Endodermal cell (in vitro differentiated cells): Measurements from ENCODE around the gene MPC1L. TPM values are rescaled to one million over a fixed set of nuclear protein-coding genes. Genes with fewer than 3 reads are reported as not detected.

Experiments
- DNase-seq: peaks from one replicate; pipeline ENCODE4 v3.0.0-alpha.2; 2017
- H3K27ac ChIP-seq: 2 replicates; pipeline ENCODE4 v1.5.1; 2013; ENCODE audit warnings: mild to moderate bottlenecking, low read depth, low read length, moderate library complexity
- H3K27me3 ChIP-seq: 2 replicates; pipeline ENCODE4 v1.6.1; 2013; ENCODE audit warnings: mild to moderate bottlenecking, low read length, moderate library complexity; ENCODE audit not compliant: insufficient read depth, control insufficient read depth, poor library complexity, severe bottlenecking
- H3K36me3 ChIP-seq: 2 replicates; pipeline ENCODE4 v1.7.0; 2013; ENCODE audit warnings: mild to moderate bottlenecking, low read length, moderate library complexity; ENCODE audit not compliant: control insufficient read depth, insufficient read depth
- H3K4me1 ChIP-seq: one replicate; pipeline ENCODE4 v1.7.0; 2013; ENCODE audit warnings: low read length; ENCODE audit not compliant: control insufficient read depth, insufficient read depth
- H3K4me3 ChIP-seq: 2 replicates; pipeline ENCODE4 v1.5.1; 2013; ENCODE audit warnings: mild to moderate bottlenecking, low read length, moderate library complexity
- H3K9ac ChIP-seq: 2 replicates; pipeline ENCODE4 v1.6.1; 2013; ENCODE audit warnings: mild to moderate bottlenecking, low read length, moderate library complexity; ENCODE audit not compliant: poor library complexity, severe bottlenecking; ENCODE audit errors: extremely low read depth
- H3K9me3 ChIP-seq: 2 replicates; pipeline ENCODE4 v1.6.1; 2013; ENCODE audit warnings: mild to moderate bottlenecking, low read length, moderate library complexity; ENCODE audit not compliant: control insufficient read depth
- H3K27ac Mint-ChIP-seq: 2 replicates; pipeline ENCODE4 v1.8.0; 2020; ENCODE audit warnings: mixed read lengths
- H3K27me3 Mint-ChIP-seq: 2 replicates; pipeline ENCODE4 v1.8.0; 2021; ENCODE audit warnings: mild to moderate bottlenecking, mixed read lengths; ENCODE audit not compliant: insufficient read depth
- H3K36me3 Mint-ChIP-seq: 2 replicates; pipeline ENCODE4 v1.8.0; 2020; ENCODE audit warnings: low read depth, mixed read lengths
- H3K4me1 Mint-ChIP-seq: 2 replicates; pipeline ENCODE4 v1.8.0; 2020; ENCODE audit warnings: mixed read lengths
- H3K4me3 Mint-ChIP-seq: 2 replicates; pipeline ENCODE4 v1.8.0; 2020; ENCODE audit warnings: mild to moderate bottlenecking, moderate library complexity, mixed read lengths
- H3K9me3 Mint-ChIP-seq: 2 replicates; pipeline ENCODE4 v1.8.0; 2020; ENCODE audit warnings: mild to moderate bottlenecking, mixed read lengths
- WGBS, 2 experiments: methylation state at CpG; one replicate each; pipeline versions ENCODE4 v1.1.5 to v1.1.7; 2013; ENCODE audit warnings: missing lambda C conversion rate in 2 of 2, mixed read lengths in 1 of 2; ENCODE audit not compliant: insufficient coverage in 1 of 2, insufficient read length in 1 of 2; 5-methylcytosine and 5-hydroxymethylcytosine counted together
- total RNA-seq, 2 donors: library from RNA; stranded (reverse); fragmentation: NEBNext Ultra II Directional in 1 of 2; extraction: Animal tissue kit (Norgen Biotek cat#: 25700) in 1 of 2; gene quantifications; 2 replicates in 1 of 2; 3 replicates in 1 of 2; pipeline ENCODE4 v1.2.1, GENCODE V29; 2021
- TF ChIP-seq, protein P1 (sequence below): fragments of 200-600 bp; sonication (generic); conservative IDR thresholded peaks from 2 replicates; pipeline ENCODE4 v1.5.0; 2021; ENCODE audit warnings: antibody characterized with exemption, mild to moderate bottlenecking

The MPC1L gene
- total RNA-seq, 2 donors from 2014 or later = not detected

DNA sequence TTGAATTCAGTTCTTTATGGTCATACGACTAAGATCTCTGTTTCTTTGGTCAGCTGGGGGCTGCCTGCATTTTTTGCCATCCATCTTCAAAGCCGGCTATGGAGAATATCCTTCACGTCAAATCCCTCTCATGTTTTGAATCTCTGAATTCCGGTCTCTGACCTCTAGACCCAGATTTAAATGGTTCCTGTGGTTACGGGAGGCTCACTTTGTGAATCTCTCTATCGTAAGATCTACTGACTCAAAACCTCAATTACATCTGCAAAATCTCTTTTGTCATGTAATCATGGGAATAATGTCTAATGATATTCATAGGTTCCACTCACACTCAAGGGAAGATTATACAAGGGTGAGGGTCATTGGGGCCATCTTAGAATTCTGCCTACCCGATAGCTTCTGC is 5.7 kb upstream of the MPC1L start:
- Mint-ChIP-seq H3K4me3 (no peak overlapping the region), H3K9me3 (peaks cover 19% of the 10 kb centered on the region), H3K4me1 (no peaks in the 10 kb centered on the region), H3K27me3 (no peaks in the 10 kb centered on the region), H3K36me3 (no peaks in the 10 kb centered on the region), H3K27ac (no peak overlapping the region)
- no peak for DNase-seq
- TF ChIP-seq, protein P1, sequence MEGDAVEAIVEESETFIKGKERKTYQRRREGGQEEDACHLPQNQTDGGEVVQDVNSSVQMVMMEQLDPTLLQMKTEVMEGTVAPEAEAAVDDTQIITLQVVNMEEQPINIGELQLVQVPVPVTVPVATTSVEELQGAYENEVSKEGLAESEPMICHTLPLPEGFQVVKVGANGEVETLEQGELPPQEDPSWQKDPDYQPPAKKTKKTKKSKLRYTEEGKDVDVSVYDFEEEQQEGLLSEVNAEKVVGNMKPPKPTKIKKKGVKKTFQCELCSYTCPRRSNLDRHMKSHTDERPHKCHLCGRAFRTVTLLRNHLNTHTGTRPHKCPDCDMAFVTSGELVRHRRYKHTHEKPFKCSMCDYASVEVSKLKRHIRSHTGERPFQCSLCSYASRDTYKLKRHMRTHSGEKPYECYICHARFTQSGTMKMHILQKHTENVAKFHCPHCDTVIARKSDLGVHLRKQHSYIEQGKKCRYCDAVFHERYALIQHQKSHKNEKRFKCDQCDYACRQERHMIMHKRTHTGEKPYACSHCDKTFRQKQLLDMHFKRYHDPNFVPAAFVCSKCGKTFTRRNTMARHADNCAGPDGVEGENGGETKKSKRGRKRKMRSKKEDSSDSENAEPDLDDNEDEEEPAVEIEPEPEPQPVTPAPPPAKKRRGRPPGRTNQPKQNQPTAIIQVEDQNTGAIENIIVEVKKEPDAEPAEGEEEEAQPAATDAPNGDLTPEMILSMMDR = no peak
- H3K9me3 ChIP-seq = no peaks in the 10 kb centered on the region
- H3K27me3 ChIP-seq = no peaks in the 10 kb centered on the region
- no peak overlapping the region for H3K4me3 ChIP-seq
- WGBS, 2 experiments = 85 to 89% methylated on average over 4 to 6 of the region's 7 CpGs
- no peak overlapping the region for H3K9ac ChIP-seq
- H3K36me3 ChIP-seq = no peaks in the 10 kb centered on the region
- no peaks in the 10 kb centered on the region for H3K4me1 ChIP-seq
- H3K27ac ChIP-seq = no peak overlapping the region

DNA sequence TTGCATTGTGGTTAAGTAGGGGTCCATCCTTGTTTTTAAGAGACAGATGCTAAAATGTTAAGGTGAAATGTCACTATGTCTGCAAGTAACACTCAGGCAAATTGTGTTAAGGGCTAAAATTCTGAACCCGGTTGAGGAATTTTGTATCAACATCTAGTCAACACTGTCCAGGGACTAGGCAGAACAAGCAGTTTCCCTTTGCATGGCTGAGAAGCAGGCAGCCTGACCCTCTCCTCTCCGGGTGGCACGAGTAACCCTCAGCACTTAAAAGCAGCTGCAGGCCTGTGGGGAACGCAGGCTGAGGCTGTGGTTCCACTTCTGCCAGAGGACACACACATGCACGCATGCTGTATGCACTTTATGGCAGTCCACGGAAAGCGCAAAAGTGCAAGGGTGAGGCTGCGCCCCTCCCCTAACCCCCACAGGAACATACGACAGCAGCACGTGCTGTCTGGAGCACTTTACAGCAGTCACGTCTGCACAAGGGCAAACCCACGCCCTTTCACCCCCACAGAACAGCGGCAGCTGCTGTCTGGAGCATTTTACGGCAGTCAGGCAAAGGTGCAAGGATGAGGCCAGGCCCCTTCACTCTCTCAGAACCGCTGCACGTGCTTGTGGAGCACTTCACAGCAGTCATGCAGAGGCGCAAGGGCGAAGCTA is 619 bp upstream of the MPC1L start:
- H3K4me3 Mint-ChIP-seq = no peak overlapping the region
- no peak overlapping the region for H3K27ac ChIP-seq
- H3K9ac ChIP-seq = no peak overlapping the region
- H3K36me3 ChIP-seq = no peaks in the 10 kb centered on the region
- H3K36me3 Mint-ChIP-seq = no peaks in the 10 kb centered on the region
- 92 to 95% methylated on average over 6 to 18 of the region's 18 CpGs for WGBS, 2 experiments
- H3K4me1 Mint-ChIP-seq = no peaks in the 10 kb centered on the region
- peaks cover 2% of the 10 kb centered on the region for H3K27me3 Mint-ChIP-seq
- TF ChIP-seq, protein P1 = no peak
- H3K9me3 ChIP-seq = no peaks in the 10 kb centered on the region
- H3K4me3 ChIP-seq = no peak overlapping the region
- DNase-seq = no peak
- H3K9me3 Mint-ChIP-seq = peaks cover 21% of the 10 kb centered on the region
- no peaks in the 10 kb centered on the region for H3K4me1 ChIP-seq
- no peaks in the 10 kb centered on the region for H3K27me3 ChIP-seq
- no peak overlapping the region for H3K27ac Mint-ChIP-seq

DNA sequence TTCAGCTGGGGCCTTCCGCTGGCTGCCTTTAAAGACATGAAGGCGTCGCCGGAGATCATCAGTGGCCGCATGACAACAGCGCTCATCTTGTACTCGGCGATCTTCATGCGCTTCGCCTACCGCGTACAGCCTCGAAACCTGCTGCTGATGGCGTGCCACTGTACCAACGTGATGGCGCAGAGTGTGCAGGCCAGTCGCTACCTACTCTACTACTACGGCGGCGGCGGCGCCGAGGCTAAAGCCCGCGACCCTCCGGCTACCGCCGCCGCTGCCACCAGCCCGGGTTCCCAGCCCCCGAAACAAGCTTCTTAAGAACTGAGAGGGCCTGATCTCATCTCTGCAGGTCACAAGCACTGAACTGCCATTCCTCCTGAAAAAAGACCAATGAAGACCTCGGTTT is 437 bp downstream of the MPC1L start:
- 95 to 97% methylated on average over 16 to 32 of the region's 32 CpGs for WGBS, 2 experiments

More for the DNA sequence above, 437 bp downstream of the MPC1L start:
- DNase-seq = no peak
- Histone ChIP-seq H3K9me3 (no peaks in the 10 kb centered on the region), H3K27me3 (no peaks in the 10 kb centered on the region), H3K36me3 (no peaks in the 10 kb centered on the region), H3K4me3 (no peak overlapping the region), H3K4me1 (no peaks in the 10 kb centered on the region), H3K9ac (no peak overlapping the region), H3K27ac (no peak overlapping the region)
- Mint-ChIP-seq H3K4me3 (no peak overlapping the region), H3K36me3 (peaks cover 5% of the 10 kb centered on the region), H3K27ac (no peak overlapping the region), H3K27me3 (peaks cover 2% of the 10 kb centered on the region), H3K4me1 (no peaks in the 10 kb centered on the region), H3K9me3 (peaks cover 20% of the 10 kb centered on the region)
- TF ChIP-seq, protein P1 = no peak
